Chondrocyte (in vitro differentiated cells): ENCODE results near the gene SMAGP. TPM values are rescaled to one million over a fixed set of nuclear protein-coding genes. Genes with fewer than 3 reads are reported as not detected.
"Not testable (repeated sequence)": the region's sequence is repeated elsewhere in the genome, so short reads cannot be mapped to it uniquely, and the experiment has no call there.

Experiments used
- DNase-seq: peaks from one replicate; pipeline ENCODE4 v3.0.0; 2021; ENCODE audit warnings: mixed read lengths, low spot score
- H3K27ac Mint-ChIP-seq: one replicate; pipeline ENCODE4 v1.8.0; 2021; ENCODE audit warnings: mild to moderate bottlenecking, moderate library complexity, mixed read lengths; ENCODE audit not compliant: unreplicated experiment
- H3K27me3 Mint-ChIP-seq: 2 replicates; pipeline ENCODE4 v1.8.0; 2021; ENCODE audit warnings: low read depth, mixed read lengths
- H3K36me3 Mint-ChIP-seq: 2 replicates; pipeline ENCODE4 v1.8.0; 2021; ENCODE audit warnings: low read depth, mixed read lengths
- H3K4me1 Mint-ChIP-seq: 2 replicates; pipeline ENCODE4 v1.8.0; 2021; ENCODE audit warnings: low read depth, mild to moderate bottlenecking, mixed read lengths
- H3K4me3 Mint-ChIP-seq: one replicate; pipeline ENCODE4 v1.8.0; 2021; ENCODE audit warnings: mild to moderate bottlenecking, moderate library complexity, mixed read lengths; ENCODE audit not compliant: unreplicated experiment
- H3K9me3 Mint-ChIP-seq: 2 replicates; pipeline ENCODE4 v1.8.0; 2021; ENCODE audit warnings: low read depth, mixed read lengths
- CTCF ChIP-seq: fragments of 200-600 bp; sonication (generic); IDR thresholded peaks from 2 replicates; pipeline ENCODE4 v1.5.0; 2021; ENCODE audit warnings: antibody characterized with exemption, mild to moderate bottlenecking, moderate library complexity
- total RNA-seq: library from RNA; stranded (reverse); gene quantifications from 3 replicates; pipeline ENCODE4 v1.2.1, GENCODE V29; 2021

SMAGP gene
- total RNA-seq, 1 donor from 2014 or later: 8.0 TPM

GRCh38 chr12:51306507-51306906, 36.3 kb upstream of the SMAGP start:
- Mint-ChIP-seq H3K27me3 (peaks cover 4% of the 10 kb centered on the region), H3K36me3 (no peaks in the 10 kb centered on the region), H3K4me3 (no peak overlapping the region), H3K4me1 (peaks cover 13% of the 10 kb centered on the region), H3K9me3 (no peaks in the 10 kb centered on the region), H3K27ac (no peak overlapping the region)
- DNase-seq: no peak
- no peak for TF ChIP-seq CTCF

GRCh38 chr12:51300768-51301167, 30.6 kb upstream of the SMAGP start:
- H3K27ac Mint-ChIP-seq, H3K27me3 Mint-ChIP-seq, H3K36me3 Mint-ChIP-seq, H3K4me3 Mint-ChIP-seq, H3K4me1 Mint-ChIP-seq, H3K9me3 Mint-ChIP-seq, DNase-seq: not testable (repeated sequence)

GRCh38 chr12:51295651-51296050, 25.4 kb upstream of the SMAGP start:
- H3K4me3 Mint-ChIP-seq: no peak overlapping the region
- TF ChIP-seq CTCF: no peak
- no peaks in the 10 kb centered on the region for H3K36me3 Mint-ChIP-seq
- H3K4me1 Mint-ChIP-seq: no peaks in the 10 kb centered on the region
- DNase-seq: no peak
- no peak overlapping the region for H3K27ac Mint-ChIP-seq
- H3K9me3 Mint-ChIP-seq: no peaks in the 10 kb centered on the region
- no peaks in the 10 kb centered on the region for H3K27me3 Mint-ChIP-seq

GRCh38 chr12:51294097-51294496, 23.9 kb upstream of the SMAGP start:
- H3K4me1 Mint-ChIP-seq, H3K4me3 Mint-ChIP-seq, H3K36me3 Mint-ChIP-seq, H3K27ac Mint-ChIP-seq, H3K27me3 Mint-ChIP-seq, DNase-seq, H3K9me3 Mint-ChIP-seq: not testable (repeated sequence)

- H3K27ac Mint-ChIP-seq: no peak overlapping the region
- no peak for TF ChIP-seq CTCF
- no peak for DNase-seq
- no peaks in the 10 kb centered on the region for H3K36me3 Mint-ChIP-seq
- H3K4me3 Mint-ChIP-seq: no peak overlapping the region
- no peaks in the 10 kb centered on the region for H3K27me3 Mint-ChIP-seq
- no peaks in the 10 kb centered on the region for H3K9me3 Mint-ChIP-seq
- no peaks in the 10 kb centered on the region for H3K4me1 Mint-ChIP-seq
These were observed 23.5 kb upstream of the SMAGP start for GRCh38 chr12:51293696-51294095.

GRCh38 chr12:51291603-51292513, 21.6 kb upstream of the SMAGP start:
- H3K4me1 Mint-ChIP-seq, DNase-seq, H3K36me3 Mint-ChIP-seq, H3K27ac Mint-ChIP-seq, H3K27me3 Mint-ChIP-seq, H3K4me3 Mint-ChIP-seq, H3K9me3 Mint-ChIP-seq: not testable (repeated sequence)

GRCh38 chr12:51285843-51286242, 15.6 kb upstream of the SMAGP start:
- no peak for DNase-seq
- TF ChIP-seq CTCF: no peak
- H3K36me3 Mint-ChIP-seq: no peaks in the 10 kb centered on the region
- H3K27me3 Mint-ChIP-seq: no peaks in the 10 kb centered on the region
- peaks cover 5% of the 10 kb centered on the region for H3K4me1 Mint-ChIP-seq
- H3K4me3 Mint-ChIP-seq: no peak overlapping the region
- H3K27ac Mint-ChIP-seq: no peak overlapping the region
- no peaks in the 10 kb centered on the region for H3K9me3 Mint-ChIP-seq
